HG03565 (cell line): Measurements from ENCODE around the gene GSG1L.
"Not testable (repeated sequence)": the region's sequence is repeated elsewhere in the genome, so short reads cannot be mapped to it uniquely, and the experiment has no call there.

Source experiments
- ATAC-seq: cut with Tn5 transposase; IDR thresholded peaks from one replicate; pipeline ENCODE4 v1.9.1; 2021; ENCODE audit warnings: mild to moderate bottlenecking, moderate library complexity; ENCODE audit not compliant: unreplicated experiment

GSG1L gene

GRCh38 chr16:27917949-27918348 lies 145.6 kb downstream of the GSG1L start:
- ATAC-seq, result no peak

- ATAC-seq, result no peak
These were observed 152.0 kb downstream of the GSG1L start for GRCh38 chr16:27911486-27911885.

- no peak for ATAC-seq
These were observed 156.0 kb downstream of the GSG1L start for GRCh38 chr16:27907457-27907972.

GRCh38 chr16:27906883-27907282 lies 156.6 kb downstream of the GSG1L start:
- ATAC-seq, result no peak

GRCh38 chr16:27903046-27903655 lies 160.4 kb downstream of the GSG1L start:
- ATAC-seq, result no peak

- no peak for ATAC-seq
These were observed 161.0 kb downstream of the GSG1L start for GRCh38 chr16:27902551-27902950.

- no peak for ATAC-seq
These were observed 161.6 kb downstream of the GSG1L start for GRCh38 chr16:27901956-27902355.

GRCh38 chr16:27899736-27900135 lies 163.8 kb downstream of the GSG1L start:
- no peak for ATAC-seq

GRCh38 chr16:27894386-27894785 lies 169.1 kb downstream of the GSG1L start:
- ATAC-seq, result no peak

- ATAC-seq, result no peak
These were observed 170.6 kb downstream of the GSG1L start for GRCh38 chr16:27892879-27893278.

GRCh38 chr16:27890866-27891265 lies 172.6 kb downstream of the GSG1L start:
- no peak for ATAC-seq

GRCh38 chr16:27890006-27890405 lies 173.5 kb downstream of the GSG1L start:
- no peak for ATAC-seq

GRCh38 chr16:27883576-27883975 lies 179.9 kb downstream of the GSG1L start:
- ATAC-seq, result no peak

- ATAC-seq, result no peak
These were observed 183.2 kb downstream of the GSG1L start for GRCh38 chr16:27880287-27880686.

GRCh38 chr16:27879601-27880247 lies 183.8 kb downstream of the GSG1L start:
- ATAC-seq, result no peak

GRCh38 chr16:27872627-27873026 lies 190.9 kb downstream of the GSG1L start:
- not testable (repeated sequence) for ATAC-seq

- no peak for ATAC-seq
These were observed 193.3 kb downstream of the GSG1L start for GRCh38 chr16:27870116-27870798.

- ATAC-seq, result no peak
These were observed 194.1 kb downstream of the GSG1L start for GRCh38 chr16:27869411-27869810.

- ATAC-seq, result no peak
These were observed 195.3 kb downstream of the GSG1L start for GRCh38 chr16:27868180-27868579.

- ATAC-seq, result no peak
These were observed 196.1 kb downstream of the GSG1L start for GRCh38 chr16:27867122-27868110.

- ATAC-seq, result no peak
These were observed 200.1 kb downstream of the GSG1L start for GRCh38 chr16:27863377-27863776.
